Measurements from ENCODE around the gene WNT7B.

The WNT7B gene

GRCh38 chr22:45977003-45977411 is at the start of gene WNT7B:
WNT7B (minus strand) TSS chr22:45977162; CDS start chr22:45976754, 408 bp downstream.
- DNase-seq, result no peak

GRCh38 chr22:46025973-46026898 is 49.3 kb upstream of the WNT7B start:
- DNase-seq, result no peak

GRCh38 chr22:46025225-46025972 is 48.4 kb upstream of the WNT7B start:
- no peak for DNase-seq

- DNase-seq, result no peak
Observed at GRCh38 chr22:46024136-46024840, 47.3 kb upstream of the WNT7B start.

GRCh38 chr22:46023558-46023981 is 46.6 kb upstream of the WNT7B start:
- no peak for DNase-seq

GRCh38 chr22:46022881-46023512 is 46.0 kb upstream of the WNT7B start:
- no peak for DNase-seq

GRCh38 chr22:46021577-46021976 is 44.6 kb upstream of the WNT7B start:
- no peak for DNase-seq

- DNase-seq, result no peak
Observed at GRCh38 chr22:46019351-46019750, 42.4 kb upstream of the WNT7B start.

GRCh38 chr22:46018859-46019258 is 41.9 kb upstream of the WNT7B start:
- DNase-seq, result no peak

- DNase-seq, result no peak
Observed at GRCh38 chr22:46017166-46017565, 40.2 kb upstream of the WNT7B start.

GRCh38 chr22:46013460-46014416 is 36.8 kb upstream of the WNT7B start:
- peak; percentile 86 for DNase-seq

GRCh38 chr22:46012881-46013281 is 35.9 kb upstream of the WNT7B start:
- no peak for DNase-seq

- DNase-seq, result no peak
Observed at GRCh38 chr22:46012182-46012880, 35.4 kb upstream of the WNT7B start.

- DNase-seq, result no peak
Observed at GRCh38 chr22:46011627-46012181, 34.7 kb upstream of the WNT7B start.

GRCh38 chr22:46010951-46011626 is 34.1 kb upstream of the WNT7B start:
- no peak for DNase-seq

- no peak for DNase-seq
Observed at GRCh38 chr22:46010207-46010867, 33.4 kb upstream of the WNT7B start.

- DNase-seq, result no peak
Observed at GRCh38 chr22:46009730-46010129, 32.8 kb upstream of the WNT7B start.

- DNase-seq, result no peak
Observed at GRCh38 chr22:46008836-46009596, 32.1 kb upstream of the WNT7B start.

GRCh38 chr22:46008291-46008690 is 31.3 kb upstream of the WNT7B start:
- DNase-seq, result no peak

Measured in NCI-H1694 treated with DMSO at 0.1 percent for 48 hours (cell line).